Caco-2 (cell line): ENCODE measurements around the gene STRN. TPM values are rescaled to one million over a fixed set of nuclear protein-coding genes. Genes with fewer than 3 reads are reported as not detected.
"Not testable (repeated sequence)": the region's sequence is repeated elsewhere in the genome, so short reads cannot be mapped to it uniquely, and the experiment has no call there.

Experiments used
- BruUV-seq: library from RNA; stranded (reverse); fragments of 400-500 nt; replicated peaks from 2 replicates; lab custom pipeline; 2021; lab: Mats Ljungman, UMichigan
- CTCF ChIA-PET: fragments of 300-600 bp; sonication (Branson Sonifier 250); formaldehyde crosslinking; loops from one replicate; lab custom pipeline; 2022; ENCODE audit warnings: antibody characterized with exemption; lab: Charles Lee
- POLR2A ChIA-PET: fragments of 300-600 bp; sonication (Branson Sonifier 250); formaldehyde crosslinking; loops from one replicate; lab custom pipeline; 2022; ENCODE audit warnings: antibody characterized with exemption; lab: Charles Lee
- DNase-seq, 2 experiments: peaks; one replicate each; pipeline versions ENCODE4 v3.0.0 to v3.0.0-alpha.2; 2020 to 2022
- H3K27me3 ChIP-seq: replicated peaks from 2 replicates; pipeline ENCODE4 v1.6.0; 2011; ENCODE audit warnings: low read length; ENCODE audit not compliant: control insufficient read depth, insufficient read depth
- H3K36me3 ChIP-seq: 2 replicates; pipeline ENCODE4 v1.5.1; 2011; ENCODE audit warnings: low read length; ENCODE audit not compliant: control insufficient read depth, insufficient read depth
- H3K4me1 ChIP-seq: fragments of 250-450 bp; sonication (Bioruptor Pico); 2 replicates; pipeline ENCODE4 v1.5.1; 2020; ENCODE audit warnings: mild to moderate bottlenecking
- H3K4me3 ChIP-seq: 2 replicates; pipeline ENCODE4 v1.5.1; 2011; ENCODE audit warnings: low read depth, mild to moderate bottlenecking, control low read depth, low read length
- H3K9me3 ChIP-seq: fragments of 250-450 bp; sonication (Bioruptor Pico); 2 replicates; pipeline ENCODE4 v1.5.1; 2020; ENCODE audit warnings: mild to moderate bottlenecking, moderate library complexity
- H3K27ac Mint-ChIP-seq: one replicate; pipeline ENCODE4 v1.8.0; 2022; ENCODE audit warnings: mixed read lengths; ENCODE audit not compliant: unreplicated experiment
- H3K27me3 Mint-ChIP-seq: one replicate; pipeline ENCODE4 v1.8.0; 2022; ENCODE audit warnings: mixed read lengths; ENCODE audit not compliant: insufficient read depth, unreplicated experiment
- H3K36me3 Mint-ChIP-seq: one replicate; pipeline ENCODE4 v1.8.0; 2022; ENCODE audit warnings: mild to moderate bottlenecking, mixed read lengths; ENCODE audit not compliant: insufficient read depth, unreplicated experiment
- H3K4me1 Mint-ChIP-seq: one replicate; pipeline ENCODE4 v1.8.0; 2022; ENCODE audit warnings: low read depth, mixed read lengths; ENCODE audit not compliant: unreplicated experiment
- H3K4me3 Mint-ChIP-seq: one replicate; pipeline ENCODE4 v1.8.0; 2022; ENCODE audit warnings: mild to moderate bottlenecking, moderate library complexity, mixed read lengths; ENCODE audit not compliant: unreplicated experiment
- H3K9me3 Mint-ChIP-seq: one replicate; pipeline ENCODE4 v1.8.0; 2022; ENCODE audit warnings: mixed read lengths; ENCODE audit not compliant: unreplicated experiment
- intact Hi-C: fragments of 100-400 bp; cut with micrococcal nuclease; formaldehyde crosslinking; loops from one replicate; pipeline ENCODE4 v1.10.0; 2022; ENCODE audit not compliant: unreplicated experiment
- total RNA-seq: library from RNA; stranded (reverse); gene quantifications from 2 replicates; pipeline ENCODE4 v1.2.3, GENCODE V29; 2022
- TF ChIP-seq, protein P1 (sequence below), 2 experiments: fragments of 200-600 bp in 1 of 2; IDR thresholded peaks; 1 replicate in 1 of 2; 2 replicates in 1 of 2; pipeline versions ENCODE4 v1.5.1 to v1.8.0; 2011 to 2022; ENCODE audit warnings: antibody characterized with exemption in 1 of 2, control low read depth in 1 of 2, inconsistent platforms in 1 of 2, low read depth in 1 of 2, low read length in 1 of 2, mild to moderate bottlenecking in 1 of 2, moderate library complexity in 1 of 2; ENCODE audit not compliant: insufficient read depth in 1 of 2, severe bottlenecking in 1 of 2, unreplicated experiment in 1 of 2

Gene STRN
- total RNA-seq, 1 experiment from 2014 or later = 36.8 TPM

GRCh38 chr2:37000318-37000717 lies 34.0 kb upstream of the STRN start:
- Mint-ChIP-seq H3K27ac (no peak overlapping the region), H3K36me3 (peaks cover 41% of the 10 kb centered on the region), H3K4me3 (no peak overlapping the region), H3K4me1 (no peaks in the 10 kb centered on the region), H3K9me3 (no peaks in the 10 kb centered on the region), H3K27me3 (no peaks in the 10 kb centered on the region)
- no peak for DNase-seq
- Histone ChIP-seq H3K9me3 (no peaks in the 10 kb centered on the region), H3K4me3 (no peak overlapping the region), H3K27me3 (no peaks in the 10 kb centered on the region), H3K36me3 (peaks cover 4% of the 10 kb centered on the region), H3K4me1 (no peaks in the 10 kb centered on the region)
- intact Hi-C loops = loop anchor here (10.0 kb wide), 1 partner anchor 126 kb away; no protein-coding TSS in a partner anchor
- CTCF ChIA-PET = no interaction called here
- POLR2A ChIA-PET = no interaction called here
- BruUV-seq = no TSS peak
- TF ChIP-seq, protein P1, sequence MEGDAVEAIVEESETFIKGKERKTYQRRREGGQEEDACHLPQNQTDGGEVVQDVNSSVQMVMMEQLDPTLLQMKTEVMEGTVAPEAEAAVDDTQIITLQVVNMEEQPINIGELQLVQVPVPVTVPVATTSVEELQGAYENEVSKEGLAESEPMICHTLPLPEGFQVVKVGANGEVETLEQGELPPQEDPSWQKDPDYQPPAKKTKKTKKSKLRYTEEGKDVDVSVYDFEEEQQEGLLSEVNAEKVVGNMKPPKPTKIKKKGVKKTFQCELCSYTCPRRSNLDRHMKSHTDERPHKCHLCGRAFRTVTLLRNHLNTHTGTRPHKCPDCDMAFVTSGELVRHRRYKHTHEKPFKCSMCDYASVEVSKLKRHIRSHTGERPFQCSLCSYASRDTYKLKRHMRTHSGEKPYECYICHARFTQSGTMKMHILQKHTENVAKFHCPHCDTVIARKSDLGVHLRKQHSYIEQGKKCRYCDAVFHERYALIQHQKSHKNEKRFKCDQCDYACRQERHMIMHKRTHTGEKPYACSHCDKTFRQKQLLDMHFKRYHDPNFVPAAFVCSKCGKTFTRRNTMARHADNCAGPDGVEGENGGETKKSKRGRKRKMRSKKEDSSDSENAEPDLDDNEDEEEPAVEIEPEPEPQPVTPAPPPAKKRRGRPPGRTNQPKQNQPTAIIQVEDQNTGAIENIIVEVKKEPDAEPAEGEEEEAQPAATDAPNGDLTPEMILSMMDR (IDR thresholded peaks at IDR 0.05; ENCODE audit: insufficient read depth in 1 of 2, low read depth in 1 of 2, low read length in 1 of 2, severe bottlenecking in 1 of 2, unreplicated experiment in 1 of 2) = no peak

DNA sequence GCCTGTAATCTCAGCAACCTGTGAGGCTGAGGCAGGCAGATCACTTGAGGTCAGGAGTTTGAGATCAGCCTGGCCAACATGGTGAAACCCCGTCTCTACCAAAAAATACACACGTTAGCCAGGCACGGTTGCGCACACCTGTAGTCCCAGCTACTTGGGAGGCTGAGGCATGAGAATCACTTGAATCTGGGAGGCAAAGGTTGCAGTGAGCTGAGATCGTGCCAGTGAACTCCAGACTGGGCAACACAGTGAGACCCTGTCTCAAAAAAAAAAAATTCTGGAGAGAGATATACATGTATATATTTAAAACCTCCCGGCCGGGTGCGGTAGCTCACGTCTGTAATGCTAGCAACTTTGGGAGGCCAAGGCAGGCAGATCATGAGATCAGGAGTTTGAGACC lies 33.1 kb upstream of the STRN start:
- H3K4me1 ChIP-seq, H3K9me3 Mint-ChIP-seq, intact Hi-C loops, H3K27me3 ChIP-seq, H3K36me3 ChIP-seq, BruUV-seq, H3K27ac Mint-ChIP-seq, POLR2A ChIA-PET, CTCF ChIA-PET, H3K4me1 Mint-ChIP-seq, H3K9me3 ChIP-seq, DNase-seq, H3K4me3 ChIP-seq, H3K27me3 Mint-ChIP-seq, H3K4me3 Mint-ChIP-seq: not testable (repeated sequence)
- peaks cover 35% of the 10 kb centered on the region for H3K36me3 Mint-ChIP-seq

- H3K9me3 Mint-ChIP-seq = no peaks in the 10 kb centered on the region
- no TSS peak for BruUV-seq
- H3K27ac Mint-ChIP-seq = no peak overlapping the region
- no peak for DNase-seq
- CTCF ChIA-PET = no interaction called here
- H3K27me3 Mint-ChIP-seq = no peaks in the 10 kb centered on the region
- H3K4me3 Mint-ChIP-seq = no peak overlapping the region
- H3K4me3 ChIP-seq = no peak overlapping the region
- POLR2A ChIA-PET = no interaction called here
- no peaks in the 10 kb centered on the region for H3K4me1 Mint-ChIP-seq
- no peaks in the 10 kb centered on the region for H3K27me3 ChIP-seq
- no peaks in the 10 kb centered on the region for H3K4me1 ChIP-seq
- peaks cover 24% of the 10 kb centered on the region for H3K36me3 Mint-ChIP-seq
- peaks cover 2% of the 10 kb centered on the region; the same call in 1 of the 2 replicates for H3K36me3 ChIP-seq
- H3K9me3 ChIP-seq = no peaks in the 10 kb centered on the region
- TF ChIP-seq, protein P1 (IDR thresholded peaks at IDR 0.05; ENCODE audit: insufficient read depth in 1 of 2, low read depth in 1 of 2, low read length in 1 of 2, severe bottlenecking in 1 of 2, unreplicated experiment in 1 of 2) = no peak
- intact Hi-C loops = no loop called here
These were observed 27.7 kb upstream of the STRN start for GRCh38 chr2:36993841-36994620.
